ENCODE measurements around the gene FGF22. TPM values are rescaled to one million over a fixed set of nuclear protein-coding genes. Genes with fewer than 3 reads are reported as not detected.

Gene FGF22
- total RNA-seq, 3 donors from 2014 or later (not counting 1 experiment from before 2014, with no cell fraction given) = 0.31 to 0.58 (median 0.41) TPM

DNA sequence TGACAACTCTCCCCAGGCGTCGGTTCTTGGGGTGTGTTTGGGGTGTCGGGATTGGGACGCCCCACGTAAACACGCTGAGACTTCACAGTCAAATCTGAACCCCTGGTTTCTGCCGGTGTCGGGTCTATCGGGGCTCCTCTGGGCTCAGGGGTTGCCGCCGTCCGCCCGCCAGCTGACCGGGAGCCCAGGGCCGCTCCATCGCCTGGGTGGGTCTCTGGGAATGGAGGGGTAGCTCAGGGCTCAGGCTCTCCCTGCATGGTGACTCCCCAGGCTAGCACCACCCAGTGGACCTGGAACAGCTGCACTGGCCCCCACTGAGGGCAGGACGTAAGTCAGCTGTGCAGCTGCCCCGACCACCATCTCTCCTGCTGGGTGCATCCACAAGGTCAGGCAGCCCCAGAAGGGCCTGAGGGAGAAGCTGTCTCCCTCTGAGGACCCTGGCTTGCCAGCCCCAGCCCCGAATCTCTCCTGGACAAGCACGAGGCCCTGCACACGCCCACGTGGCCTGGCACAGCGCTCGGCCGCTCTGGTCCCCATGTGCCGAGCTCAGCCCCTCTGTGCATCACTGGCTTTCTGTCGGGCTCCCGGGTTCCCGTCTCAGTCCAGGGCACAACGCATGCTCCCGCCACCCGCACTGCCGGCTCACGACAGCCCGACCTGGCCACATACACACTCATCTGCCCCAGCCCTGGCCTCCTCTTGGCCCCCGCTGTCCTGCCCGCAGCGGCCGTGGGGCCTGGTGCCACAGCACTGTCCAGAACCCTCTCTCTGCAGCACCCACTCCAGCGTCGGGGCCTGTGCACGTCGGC lies 17.3 kb downstream of the FGF22 start:
- H3K4me1 Mint-ChIP-seq = peaks cover 52 to 67% of the 10 kb centered on the region in 2 donors
- H3K27me3 Mint-ChIP-seq (ENCODE audit: low read depth in 2 of 2) = no peaks in the 10 kb centered on the region
- Histone ChIP-seq H3K4me3 (ENCODE audit: low read length) (no peak overlapping the region), H3K36me3 (ENCODE audit: control insufficient read depth, insufficient read depth, low read length) (peaks cover 49% of the 10 kb centered on the region), H3K27ac (ENCODE audit: low read length) (peak overlapping the region; percentile 18), H3K4me1 (ENCODE audit: control insufficient read depth, insufficient read depth, low read length) (peaks cover 97% of the 10 kb centered on the region), H3K9me3 (ENCODE audit: control insufficient read depth, insufficient read depth, low read length) (no peaks in the 10 kb centered on the region), H3K27me3 (ENCODE audit: control insufficient read depth, insufficient read depth, low read length) (no peaks in the 10 kb centered on the region)
- H3K27ac Mint-ChIP-seq = peak overlapping the region; percentile 98
- H3K36me3 Mint-ChIP-seq = no peaks in the 10 kb centered on the region
- H3K9me3 Mint-ChIP-seq = no peaks in the 10 kb centered on the region
- intact Hi-C loops (cut with micrococcal nuclease) = no loop called here
- WGBS (ENCODE audit: insufficient coverage) = 86% methylated on average over 43 of the region's 43 CpGs
- no peak for ATAC-seq
- DNase-seq = no peak
- peak overlapping the region; percentile 75 for H3K4me3 Mint-ChIP-seq
- TF ChIP-seq, protein P1, sequence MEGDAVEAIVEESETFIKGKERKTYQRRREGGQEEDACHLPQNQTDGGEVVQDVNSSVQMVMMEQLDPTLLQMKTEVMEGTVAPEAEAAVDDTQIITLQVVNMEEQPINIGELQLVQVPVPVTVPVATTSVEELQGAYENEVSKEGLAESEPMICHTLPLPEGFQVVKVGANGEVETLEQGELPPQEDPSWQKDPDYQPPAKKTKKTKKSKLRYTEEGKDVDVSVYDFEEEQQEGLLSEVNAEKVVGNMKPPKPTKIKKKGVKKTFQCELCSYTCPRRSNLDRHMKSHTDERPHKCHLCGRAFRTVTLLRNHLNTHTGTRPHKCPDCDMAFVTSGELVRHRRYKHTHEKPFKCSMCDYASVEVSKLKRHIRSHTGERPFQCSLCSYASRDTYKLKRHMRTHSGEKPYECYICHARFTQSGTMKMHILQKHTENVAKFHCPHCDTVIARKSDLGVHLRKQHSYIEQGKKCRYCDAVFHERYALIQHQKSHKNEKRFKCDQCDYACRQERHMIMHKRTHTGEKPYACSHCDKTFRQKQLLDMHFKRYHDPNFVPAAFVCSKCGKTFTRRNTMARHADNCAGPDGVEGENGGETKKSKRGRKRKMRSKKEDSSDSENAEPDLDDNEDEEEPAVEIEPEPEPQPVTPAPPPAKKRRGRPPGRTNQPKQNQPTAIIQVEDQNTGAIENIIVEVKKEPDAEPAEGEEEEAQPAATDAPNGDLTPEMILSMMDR (IDR thresholded peaks at IDR 0.05) = no peak

- peak overlapping the region; percentile 18 for H3K27ac ChIP-seq (ENCODE audit: low read length)
- peaks cover 91% of the 10 kb centered on the region for H3K4me1 ChIP-seq (ENCODE audit: control insufficient read depth, insufficient read depth, low read length)
- no peaks in the 10 kb centered on the region for H3K9me3 ChIP-seq (ENCODE audit: control insufficient read depth, insufficient read depth, low read length)
- TF ChIP-seq, protein P1 (IDR thresholded peaks at IDR 0.05) = no peak
- peaks cover 43% of the 10 kb centered on the region for H3K36me3 ChIP-seq (ENCODE audit: control insufficient read depth, insufficient read depth, low read length)
- ATAC-seq = no peak
- Mint-ChIP-seq H3K9me3 (no peaks in the 10 kb centered on the region), H3K36me3 (no peaks in the 10 kb centered on the region), H3K4me3 (peak overlapping the region; percentile 50), H3K4me1 (peaks cover 54 to 69% of the 10 kb centered on the region in 2 donors), H3K27ac (peak overlapping the region; percentile 98), H3K27me3 (ENCODE audit: low read depth in 2 of 2) (no peaks in the 10 kb centered on the region)
- intact Hi-C loops (cut with micrococcal nuclease) = no loop called here
- 84% methylated on average over 19 of the region's 19 CpGs for WGBS (ENCODE audit: insufficient coverage)
- no peak overlapping the region for H3K4me3 ChIP-seq (ENCODE audit: low read length)
- H3K27me3 ChIP-seq (ENCODE audit: control insufficient read depth, insufficient read depth, low read length) = no peaks in the 10 kb centered on the region
- DNase-seq = no peak
Measured at GRCh38 chr19:657611-658010, 17.9 kb downstream of the FGF22 start.

- H3K36me3 Mint-ChIP-seq = no peaks in the 10 kb centered on the region
- peaks cover 54 to 69% of the 10 kb centered on the region in 2 donors for H3K4me1 Mint-ChIP-seq
- DNase-seq (no peak), ATAC-seq (no peak)
- Histone ChIP-seq H3K4me3 (ENCODE audit: low read length) (peak overlapping the region; percentile 14), H3K36me3 (ENCODE audit: control insufficient read depth, insufficient read depth, low read length) (peaks cover 37% of the 10 kb centered on the region), H3K27ac (ENCODE audit: low read length) (peak overlapping the region; percentile 99), H3K9me3 (ENCODE audit: control insufficient read depth, insufficient read depth, low read length) (no peaks in the 10 kb centered on the region), H3K4me1 (ENCODE audit: control insufficient read depth, insufficient read depth, low read length) (peaks cover 85% of the 10 kb centered on the region), H3K27me3 (ENCODE audit: control insufficient read depth, insufficient read depth, low read length) (no peaks in the 10 kb centered on the region)
- intact Hi-C loops (cut with micrococcal nuclease) = no loop called here
- H3K4me3 Mint-ChIP-seq = peak overlapping the region; percentile 80
- H3K9me3 Mint-ChIP-seq = no peaks in the 10 kb centered on the region
- TF ChIP-seq, protein P1 (IDR thresholded peaks at IDR 0.05) = no peak
- WGBS (ENCODE audit: insufficient coverage) = 66% methylated on average over 33 of the region's 33 CpGs
- no peaks in the 10 kb centered on the region for H3K27me3 Mint-ChIP-seq (ENCODE audit: low read depth in 2 of 2)
- peak overlapping the region; percentile 98 for H3K27ac Mint-ChIP-seq
Measured at GRCh38 chr19:658059-658839, 18.6 kb downstream of the FGF22 start.

Data from natural killer cell (primary cell).